NOMO-1 treated with dmso at 0.1 percent for 144 hours (cell line): ENCODE data around the gene DPYSL4.

Source experiments
- DNase-seq: peaks from one replicate; lab custom pipeline; 2025; ENCODE audit not compliant: unreplicated experiment; lab: John Stamatoyannopoulos, UW

The DPYSL4 gene

DNA sequence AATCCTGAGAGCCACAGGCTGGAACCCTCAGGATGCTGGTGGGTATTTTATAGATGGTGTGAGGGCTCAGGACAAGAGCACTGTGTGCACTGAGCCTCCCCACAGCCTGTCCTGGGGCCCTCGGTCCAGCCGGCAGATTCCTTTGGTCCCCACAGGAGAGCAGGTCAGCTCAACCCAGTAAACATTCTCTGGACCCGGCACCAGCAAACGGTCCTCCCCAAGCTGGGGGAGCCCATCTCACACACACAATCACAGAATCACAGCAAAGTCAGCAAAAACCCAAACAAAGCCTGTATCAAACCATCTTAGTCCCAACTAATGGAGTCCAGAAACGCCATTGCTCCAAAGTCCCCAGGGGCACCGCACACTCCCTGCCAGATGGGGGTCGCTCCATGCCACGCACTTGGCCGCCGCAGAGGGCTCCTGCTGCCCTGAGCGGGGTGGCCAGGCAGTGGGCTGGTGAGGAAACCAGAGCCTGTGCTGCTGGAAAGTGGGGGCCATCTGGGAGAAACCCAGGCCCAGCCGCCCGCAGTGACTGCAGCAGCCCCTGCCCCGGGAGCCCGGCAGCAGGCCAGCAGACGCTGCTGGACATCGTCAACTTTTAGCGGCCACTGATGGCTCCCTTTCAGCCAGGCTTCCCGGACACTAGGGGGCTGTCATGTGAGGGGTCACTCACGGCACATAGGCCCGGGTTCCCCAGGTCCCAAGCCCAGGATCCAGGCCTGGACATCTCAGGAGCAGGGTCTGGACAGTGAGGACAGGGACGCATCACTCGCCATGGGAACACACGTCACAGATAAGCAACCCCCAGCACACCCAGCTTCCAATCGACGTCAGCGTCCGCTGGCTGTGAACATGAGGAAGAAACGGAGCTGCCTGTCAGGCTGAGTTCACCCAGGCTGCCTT is 52.6 kb downstream of the DPYSL4 start:
- no peak for DNase-seq

DNA sequence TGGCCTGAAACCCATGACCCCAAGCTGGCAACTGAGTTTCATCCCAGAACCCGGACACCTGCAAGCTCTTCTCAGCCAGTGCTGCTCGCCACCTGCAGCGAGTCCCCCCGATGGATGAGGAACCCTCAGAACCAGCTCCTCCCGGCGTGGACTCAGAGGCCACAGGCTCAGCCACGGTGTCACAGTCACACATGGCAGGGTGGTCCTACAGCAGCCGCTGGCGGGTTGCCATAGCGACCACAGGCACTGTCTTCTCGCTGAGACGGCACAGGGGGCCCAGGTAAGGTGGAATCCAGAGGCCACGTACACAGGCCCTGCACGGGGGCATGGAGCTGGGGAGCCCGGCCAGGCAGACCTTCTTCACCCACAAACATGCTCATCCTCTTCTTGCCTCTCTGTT is 53.4 kb downstream of the DPYSL4 start:
- DNase-seq = no peak

DNA sequence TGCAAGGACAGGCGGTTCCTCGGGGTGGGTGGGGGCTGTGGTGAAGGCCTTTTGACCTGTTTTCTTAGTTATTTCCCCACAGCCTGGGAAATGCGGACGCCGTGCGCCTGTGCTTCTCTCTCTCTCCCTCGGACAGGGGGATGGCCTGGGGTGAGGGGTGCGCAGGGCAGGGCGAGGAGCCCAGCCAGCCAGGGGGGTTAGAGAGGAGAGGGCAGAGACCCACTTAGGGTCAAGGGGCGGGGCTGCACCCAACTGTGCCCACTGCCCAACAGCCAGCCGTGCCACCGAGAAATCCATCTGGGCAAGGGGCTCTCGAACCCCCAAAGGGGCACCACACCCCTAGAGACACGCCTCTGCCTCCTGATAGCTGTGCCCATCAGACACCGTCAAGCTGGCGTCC is 53.8 kb downstream of the DPYSL4 start:
- no peak for DNase-seq

DNA sequence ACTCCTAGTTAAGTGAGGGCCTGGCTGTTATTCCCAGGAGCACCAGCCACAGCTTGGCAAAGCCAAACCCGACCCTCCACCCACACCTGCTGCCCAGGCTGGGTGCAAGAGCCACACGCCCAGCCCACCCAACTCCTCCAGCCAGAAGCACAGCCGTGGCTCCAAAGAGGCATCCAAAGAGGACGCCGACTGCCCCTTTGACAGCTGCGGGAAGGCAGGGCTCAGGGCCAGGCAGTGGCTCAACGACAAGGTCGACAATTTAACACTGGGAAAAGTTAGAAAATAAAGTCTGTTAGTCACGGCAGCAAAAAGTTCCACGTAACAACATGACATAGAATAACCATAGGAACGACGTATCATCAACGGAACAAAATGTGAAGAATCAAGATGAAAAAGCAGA is 54.3 kb downstream of the DPYSL4 start:
- DNase-seq = no peak

DNA sequence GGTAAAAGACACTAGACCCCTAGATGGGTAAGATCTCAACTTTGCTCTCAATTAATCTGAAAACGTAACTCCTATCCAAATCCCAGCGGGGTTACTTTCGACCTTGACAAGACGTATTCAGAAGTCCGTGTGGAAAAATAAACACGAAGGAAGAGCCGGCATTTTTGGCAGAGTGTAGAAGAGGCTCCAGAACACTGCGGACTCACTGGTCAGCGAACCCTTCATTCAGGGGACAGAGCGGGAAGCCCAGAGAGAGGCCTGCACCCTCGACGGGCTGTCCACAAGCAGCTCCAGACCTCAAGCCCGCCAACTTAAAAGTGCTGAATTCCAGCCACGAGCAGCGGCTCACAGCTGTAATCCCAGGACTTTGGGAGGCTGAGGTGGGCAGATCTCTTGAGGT is 54.7 kb downstream of the DPYSL4 start:
- no peak for DNase-seq

DNA sequence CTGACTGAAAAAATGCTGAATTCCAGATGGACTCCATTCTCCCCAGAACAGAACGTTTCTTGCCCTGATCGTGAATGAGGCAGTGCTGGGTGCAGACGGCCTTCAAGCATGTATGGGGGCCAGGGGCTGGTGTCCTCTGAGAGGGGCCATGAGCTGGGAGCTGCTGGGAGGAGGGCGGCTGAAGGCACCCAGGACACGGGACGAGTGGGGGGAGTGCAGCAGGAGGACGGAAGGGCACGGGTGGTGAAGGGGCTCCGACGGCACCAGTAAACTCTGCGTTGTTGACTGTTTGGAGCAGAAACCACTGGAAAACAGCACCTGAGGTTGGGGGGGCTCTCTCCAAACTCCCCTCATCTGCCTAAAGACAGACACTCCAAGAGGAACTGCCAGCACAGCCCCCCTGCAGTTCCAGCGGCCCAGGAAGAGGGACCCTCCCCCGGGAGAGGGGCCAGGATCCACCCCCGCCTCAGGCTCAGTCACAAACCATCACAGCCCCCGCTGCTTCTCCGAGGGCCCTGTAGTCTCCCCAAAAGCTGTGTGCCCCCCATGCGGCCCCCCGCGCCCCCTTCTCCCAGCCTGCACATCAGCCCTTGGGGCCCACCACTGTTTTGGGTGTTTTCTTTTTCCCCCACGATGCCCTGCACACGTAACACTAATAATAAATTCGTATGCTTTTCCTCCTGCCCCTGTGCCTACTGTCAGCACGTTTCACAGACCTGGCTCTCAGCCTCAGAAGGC is 55.5 kb downstream of the DPYSL4 start:
- no peak for DNase-seq

DNA sequence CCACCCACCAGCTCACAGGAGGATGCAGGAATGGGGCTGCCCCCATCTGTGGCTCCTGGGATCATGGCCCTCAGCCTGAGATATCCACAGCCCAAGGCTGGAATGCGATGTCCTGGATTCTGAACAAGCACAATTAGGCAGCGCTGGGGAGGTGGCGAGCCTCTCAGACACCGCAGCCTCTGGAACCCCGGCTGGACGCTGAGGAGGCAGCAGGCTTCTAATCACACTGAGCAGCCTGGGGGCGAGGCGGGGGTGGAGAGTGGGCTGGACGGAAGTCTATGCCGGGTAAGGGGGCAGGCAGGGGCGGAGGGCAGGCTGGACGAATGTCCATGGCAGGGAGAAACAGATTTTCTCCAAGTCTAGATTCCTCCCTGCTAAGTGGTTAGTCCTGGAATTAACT is 56.4 kb downstream of the DPYSL4 start:
- DNase-seq = no peak

DNA sequence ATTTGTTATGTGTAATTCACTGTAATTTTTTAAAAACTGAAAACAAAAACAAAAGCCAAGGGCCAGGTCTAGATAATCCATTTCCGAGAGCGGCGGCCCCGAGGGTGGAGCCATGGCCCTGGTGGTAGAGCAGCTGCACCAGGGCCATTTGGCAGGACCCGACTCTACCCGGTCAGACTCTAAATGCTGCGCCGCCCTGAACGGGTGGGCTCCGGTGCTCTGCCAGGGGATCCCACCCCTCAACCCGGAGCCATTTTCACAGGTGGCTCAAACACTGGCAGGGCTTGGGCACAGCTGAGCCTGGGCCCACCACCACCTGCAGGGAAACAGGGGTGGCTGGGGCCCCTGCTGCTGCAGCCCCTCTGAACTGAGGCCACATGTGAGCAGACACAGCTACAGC is 56.9 kb downstream of the DPYSL4 start:
- no peak for DNase-seq

DNA sequence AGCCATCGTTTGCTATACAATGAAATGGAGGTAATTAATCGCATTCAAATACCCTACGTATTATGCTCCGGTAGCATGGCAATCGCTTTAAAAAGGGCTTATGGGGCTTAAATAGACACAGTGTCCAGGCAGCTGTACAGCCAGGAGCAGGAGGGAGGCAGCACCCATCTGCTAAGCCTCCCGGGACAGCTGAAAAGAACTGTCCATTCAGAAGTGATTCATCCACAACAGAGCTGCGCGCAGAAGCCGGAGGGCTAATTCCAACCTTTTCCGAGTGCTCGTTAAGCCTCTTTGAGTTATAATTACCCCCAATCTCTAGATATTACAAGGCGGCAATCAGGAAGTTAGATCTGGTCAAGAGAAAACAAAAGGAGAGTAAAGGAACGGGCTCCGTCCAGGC is 58.3 kb downstream of the DPYSL4 start:
- DNase-seq = no peak

DNA sequence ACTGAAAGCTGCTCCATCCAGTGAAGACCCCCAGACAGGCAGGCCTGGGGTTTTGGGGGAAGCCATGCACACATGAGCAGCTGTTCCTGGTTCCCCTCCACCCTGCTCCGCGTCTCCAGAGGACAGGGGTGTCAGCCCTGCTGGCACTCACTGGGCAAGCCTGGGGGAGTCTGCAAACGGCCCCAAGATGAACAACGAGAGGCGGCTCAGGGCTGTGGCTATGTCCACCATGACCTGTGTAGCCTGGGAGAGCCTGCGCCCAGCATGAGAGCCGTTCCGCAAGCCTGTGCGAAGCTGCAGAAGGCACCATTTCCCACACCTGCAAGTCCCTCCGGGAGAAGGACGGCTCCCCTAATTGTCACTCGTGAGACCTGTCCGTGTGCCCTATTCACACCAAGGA is 59.5 kb downstream of the DPYSL4 start:
- no peak for DNase-seq

DNA sequence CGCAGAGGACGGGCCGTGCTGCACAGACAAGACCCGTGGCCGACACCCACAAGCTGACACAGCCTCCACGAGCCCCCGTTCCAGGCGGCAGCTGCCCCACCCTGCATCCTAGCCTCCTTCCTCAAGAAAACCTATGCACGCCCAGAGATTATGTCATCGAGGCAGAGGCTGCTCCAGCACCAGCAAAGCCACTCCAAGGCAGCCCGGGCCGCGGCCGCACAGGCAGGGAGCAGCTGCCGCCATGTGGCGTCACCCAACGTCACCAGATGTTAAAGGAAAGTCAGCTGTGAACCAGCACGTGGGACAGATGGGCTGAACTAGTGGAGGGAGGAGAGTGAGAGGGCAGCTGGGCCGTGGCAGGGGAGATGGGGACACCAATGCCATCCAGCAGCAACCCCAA is 61.2 kb downstream of the DPYSL4 start:
- no peak for DNase-seq

DNA sequence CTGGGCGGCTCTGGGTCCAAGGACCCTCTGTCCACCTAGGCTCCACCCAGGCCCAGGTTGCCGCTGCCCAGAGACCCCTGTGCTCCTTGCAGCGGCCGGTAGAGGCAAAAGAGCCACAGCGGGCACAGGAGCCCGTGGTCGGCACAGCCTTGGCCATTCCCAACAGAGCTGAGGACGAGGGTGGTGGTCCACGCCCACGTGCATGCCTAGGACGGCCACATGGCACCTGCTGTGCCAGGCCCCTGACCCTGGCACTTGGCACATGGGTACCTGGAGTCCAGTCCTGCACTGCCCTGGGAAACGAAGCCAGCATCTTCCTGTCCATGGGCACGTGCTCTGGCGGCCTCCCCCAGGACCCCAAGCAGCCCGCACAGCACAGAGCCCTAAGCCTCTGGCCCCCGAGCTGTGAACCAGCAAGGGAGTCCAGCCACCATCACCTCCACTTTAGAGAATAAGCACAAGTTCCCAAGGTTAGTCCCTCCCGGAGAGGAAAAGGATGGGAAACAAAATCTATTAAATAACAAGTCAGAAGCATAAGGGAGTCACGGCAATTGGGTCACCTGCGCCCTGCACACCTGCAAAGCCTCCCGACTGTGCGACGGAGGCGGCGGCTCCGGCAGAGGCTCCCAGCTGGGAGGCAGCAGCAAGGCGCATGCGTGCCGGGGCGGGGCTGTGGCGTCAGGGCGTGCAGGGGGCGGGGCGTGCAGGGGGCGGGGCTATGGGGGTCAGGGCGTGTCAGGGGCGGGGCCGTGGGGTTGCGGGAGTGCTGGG is 61.9 kb downstream of the DPYSL4 start:
- DNase-seq = no peak

DNA sequence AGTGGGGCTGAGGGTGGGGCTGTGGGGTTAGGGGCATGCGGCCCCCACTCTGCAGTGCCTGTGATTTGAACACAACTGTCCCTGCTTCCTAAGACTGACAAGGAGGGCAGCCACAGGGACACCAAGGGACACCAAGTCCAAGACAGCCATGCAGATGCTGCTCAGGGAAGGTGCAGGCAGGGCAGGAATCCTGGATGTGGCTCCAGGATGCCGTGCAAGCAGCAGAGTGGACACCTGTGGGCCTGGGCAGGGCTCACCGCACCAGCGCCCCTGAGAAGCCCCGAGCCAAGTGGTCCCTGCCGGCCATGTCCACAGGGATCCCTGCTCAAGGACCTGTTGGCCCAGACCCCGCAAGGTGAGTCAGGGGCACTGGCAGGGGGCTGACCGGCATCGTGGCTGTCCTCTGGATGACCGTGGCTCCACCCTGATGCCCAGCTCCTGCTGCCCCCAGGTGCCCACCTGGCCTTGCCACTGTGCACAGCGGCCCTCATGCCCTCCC is 62.5 kb downstream of the DPYSL4 start:
- DNase-seq = no peak

DNA sequence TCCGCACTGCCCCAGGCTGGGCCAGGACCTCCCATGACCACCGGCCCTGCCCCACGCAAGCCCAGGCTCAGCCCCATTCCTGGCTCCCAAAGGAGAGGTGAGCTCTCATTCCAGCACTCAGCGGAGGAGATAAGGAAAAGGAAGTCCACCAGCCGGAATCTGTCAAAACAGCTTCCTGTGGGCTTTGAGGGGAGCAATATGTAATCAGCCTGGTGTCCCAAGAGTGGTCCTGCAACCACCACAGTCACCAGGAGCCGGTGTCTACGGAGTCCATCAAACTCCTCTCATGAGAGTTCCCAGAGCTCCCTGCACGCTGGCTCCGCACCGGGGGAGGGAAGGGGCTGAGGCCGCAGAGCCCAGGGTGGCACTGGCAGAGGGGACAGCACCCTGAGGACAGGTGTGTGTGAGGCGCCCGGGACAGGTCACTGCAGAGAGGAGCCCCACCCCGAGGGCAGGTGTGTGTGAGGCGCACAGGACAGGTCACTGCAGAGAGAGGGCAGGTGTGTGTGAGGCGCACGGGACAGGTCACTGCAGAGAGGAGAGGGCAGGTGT is 63.2 kb downstream of the DPYSL4 start:
- no peak for DNase-seq

DNA sequence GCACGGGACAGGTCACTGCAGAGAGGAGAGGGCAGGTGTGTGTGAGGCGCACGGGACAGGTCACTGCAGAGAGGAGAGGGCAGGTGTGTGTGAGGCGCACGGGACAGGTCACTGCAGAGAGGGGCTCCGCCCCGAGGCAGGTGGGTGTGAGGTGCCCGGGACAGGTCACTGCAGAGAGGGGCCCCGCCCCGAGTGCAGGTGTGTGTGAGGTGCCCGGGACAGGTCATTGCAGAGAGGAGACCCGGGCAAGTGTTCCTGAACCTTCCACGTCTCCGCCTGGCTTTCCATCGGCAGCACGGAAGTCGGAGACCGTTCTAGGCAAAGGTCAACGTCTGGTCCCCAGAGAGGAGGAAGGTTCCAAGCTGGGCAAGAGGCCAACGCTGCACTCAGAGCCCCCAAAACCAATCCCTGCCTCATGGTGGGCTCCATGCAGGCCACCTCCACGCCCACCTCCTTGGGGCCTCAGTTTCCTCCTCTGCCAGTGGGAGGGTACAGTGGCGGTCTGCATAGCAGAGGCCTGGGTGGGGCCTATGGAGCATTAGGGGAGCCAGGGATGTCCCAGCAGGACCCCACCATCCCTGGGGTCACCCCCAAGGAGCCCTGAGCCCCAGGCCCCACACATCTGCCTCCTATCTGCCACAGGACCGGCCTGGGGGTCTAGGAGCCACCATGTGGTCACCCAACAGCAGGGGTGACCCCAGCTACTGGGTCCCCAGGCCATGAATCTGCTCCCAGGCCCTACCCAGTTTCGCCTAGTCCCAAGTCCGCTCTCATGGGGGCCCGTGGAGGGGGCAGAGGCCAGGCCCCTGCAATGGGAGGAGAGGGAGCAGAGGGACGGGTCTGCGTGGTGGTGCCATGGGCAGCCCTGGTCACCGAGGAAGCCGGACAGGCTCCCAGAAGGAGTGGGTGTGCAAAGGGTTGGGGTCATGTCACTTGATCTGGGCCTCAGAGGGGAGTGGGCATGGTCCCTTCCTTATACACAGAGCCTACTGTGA is 64.0 kb downstream of the DPYSL4 start:
- no peak for DNase-seq

DNA sequence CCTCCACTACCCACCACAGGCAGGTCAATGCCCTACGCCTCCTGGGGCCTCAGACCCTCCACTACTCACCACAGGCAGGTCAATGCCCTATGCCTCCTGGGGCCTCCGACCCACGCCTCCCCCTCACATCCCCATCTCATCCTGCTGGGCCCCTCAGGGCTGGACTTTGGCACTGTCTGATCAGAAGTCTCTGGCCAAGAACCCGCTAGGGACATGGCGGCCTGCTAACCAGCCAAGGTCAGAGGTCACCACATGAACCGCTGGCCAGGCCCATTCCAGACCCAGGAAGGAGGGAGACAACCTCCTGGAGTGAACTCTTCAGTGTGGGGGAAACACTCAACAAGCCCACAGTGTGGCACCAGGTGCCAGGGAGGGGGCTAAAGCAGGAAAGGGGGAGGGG is 65.2 kb downstream of the DPYSL4 start:
- no peak for DNase-seq

DNA sequence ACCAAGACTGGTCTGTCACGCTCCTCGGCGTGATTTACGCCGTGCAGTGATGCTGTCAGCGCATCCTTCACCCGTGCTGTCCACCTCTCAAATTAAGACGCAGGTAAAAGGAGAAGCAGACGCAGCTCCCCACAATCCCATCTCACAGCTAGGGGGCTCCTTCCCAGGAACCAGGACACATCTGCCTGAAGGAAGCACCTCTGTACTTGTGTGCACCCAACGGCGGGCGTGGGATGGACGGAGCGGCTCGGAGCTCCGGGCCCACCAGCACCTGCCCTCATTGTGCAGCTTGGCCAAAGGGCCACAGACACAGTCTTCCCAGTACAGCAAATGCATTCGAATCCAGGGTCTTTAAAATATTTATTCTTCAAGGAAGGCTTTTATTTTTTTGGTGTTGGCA is 65.7 kb downstream of the DPYSL4 start:
- no peak for DNase-seq

DNA sequence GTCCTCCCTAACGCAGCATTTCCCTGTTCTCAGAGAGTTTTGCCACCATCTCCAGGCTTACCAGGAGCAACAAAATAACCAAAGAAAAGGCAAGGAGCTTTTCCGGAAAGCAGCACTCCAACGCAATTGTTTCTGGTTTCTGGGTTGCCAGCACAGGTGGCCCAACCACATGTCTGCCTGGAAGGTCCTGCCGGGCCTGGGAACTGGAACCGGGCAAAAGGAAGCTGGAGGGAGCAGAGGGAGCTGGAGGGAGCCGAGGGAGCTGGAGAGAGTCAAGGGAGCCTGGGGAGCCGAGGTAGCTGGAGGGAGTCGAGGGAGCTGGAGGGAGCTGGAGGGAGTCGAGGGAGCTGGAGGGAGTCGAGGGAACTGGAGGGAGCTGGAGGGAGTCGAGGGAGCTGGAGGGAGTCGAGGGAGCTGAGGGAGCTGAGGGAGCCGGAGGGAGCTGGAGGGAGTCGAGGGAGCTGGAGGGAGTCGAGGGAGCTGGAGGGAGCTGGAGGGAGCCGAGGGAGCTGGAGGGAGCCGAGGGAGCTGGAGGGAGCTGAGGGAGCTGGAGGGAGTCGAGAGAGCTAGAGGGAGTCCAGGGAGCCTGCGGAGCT is 66.4 kb downstream of the DPYSL4 start:
- DNase-seq = no peak

DNA sequence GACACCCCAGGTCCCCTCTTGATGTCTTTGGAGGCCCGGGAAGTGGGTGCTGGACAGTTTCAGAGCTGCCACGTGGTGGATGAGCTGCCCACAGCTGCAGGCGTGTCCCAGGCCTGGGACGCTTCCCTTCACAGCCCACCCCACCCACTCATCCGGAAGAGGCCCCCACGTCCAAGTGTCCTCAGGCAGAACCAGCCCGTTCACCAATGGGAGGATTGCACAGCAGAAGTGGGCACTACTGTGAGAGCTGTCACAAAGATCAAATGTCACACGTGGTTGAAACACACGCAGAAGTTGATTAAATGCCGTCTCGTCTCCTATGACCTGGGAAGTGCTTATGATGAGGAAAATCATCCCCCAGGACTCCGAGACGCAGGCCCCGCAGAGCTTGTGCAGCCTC is 68.1 kb downstream of the DPYSL4 start:
- DNase-seq = no peak
